ENCODE measurements around the gene SPNS2.

SPNS2 gene

DNA sequence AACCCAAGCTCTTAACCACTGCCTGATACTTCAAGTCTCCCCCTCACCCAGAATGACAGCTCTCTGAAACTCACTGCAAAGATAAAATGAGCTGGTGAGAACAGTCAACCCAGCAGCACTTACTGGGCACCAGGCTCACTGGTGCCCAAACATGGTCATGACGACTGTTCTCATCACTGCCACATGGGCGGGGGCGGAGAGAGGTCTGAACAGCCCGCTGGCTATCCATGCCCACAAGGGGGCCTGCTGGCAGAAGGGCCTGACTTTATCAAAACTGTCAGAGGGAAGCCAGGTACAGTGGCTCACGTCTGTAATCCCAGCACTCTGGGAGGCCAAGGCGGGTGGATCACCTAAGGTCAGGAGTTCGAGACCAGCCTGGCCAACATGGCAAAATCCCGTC is 52.5 kb downstream of the SPNS2 start:
- H3K4me3 ChIP-seq (ENCODE audit: low read depth, low read length), result no peak overlapping the region
- no peaks in the 10 kb centered on the region for H3K27me3 ChIP-seq (ENCODE audit: insufficient read depth, low read depth, severe bottlenecking)
- H3K9me3 ChIP-seq (ENCODE audit: severe bottlenecking), result no peaks in the 10 kb centered on the region
- TF ChIP-seq, protein P1, sequence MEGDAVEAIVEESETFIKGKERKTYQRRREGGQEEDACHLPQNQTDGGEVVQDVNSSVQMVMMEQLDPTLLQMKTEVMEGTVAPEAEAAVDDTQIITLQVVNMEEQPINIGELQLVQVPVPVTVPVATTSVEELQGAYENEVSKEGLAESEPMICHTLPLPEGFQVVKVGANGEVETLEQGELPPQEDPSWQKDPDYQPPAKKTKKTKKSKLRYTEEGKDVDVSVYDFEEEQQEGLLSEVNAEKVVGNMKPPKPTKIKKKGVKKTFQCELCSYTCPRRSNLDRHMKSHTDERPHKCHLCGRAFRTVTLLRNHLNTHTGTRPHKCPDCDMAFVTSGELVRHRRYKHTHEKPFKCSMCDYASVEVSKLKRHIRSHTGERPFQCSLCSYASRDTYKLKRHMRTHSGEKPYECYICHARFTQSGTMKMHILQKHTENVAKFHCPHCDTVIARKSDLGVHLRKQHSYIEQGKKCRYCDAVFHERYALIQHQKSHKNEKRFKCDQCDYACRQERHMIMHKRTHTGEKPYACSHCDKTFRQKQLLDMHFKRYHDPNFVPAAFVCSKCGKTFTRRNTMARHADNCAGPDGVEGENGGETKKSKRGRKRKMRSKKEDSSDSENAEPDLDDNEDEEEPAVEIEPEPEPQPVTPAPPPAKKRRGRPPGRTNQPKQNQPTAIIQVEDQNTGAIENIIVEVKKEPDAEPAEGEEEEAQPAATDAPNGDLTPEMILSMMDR (IDR thresholded peaks at IDR 0.05; ENCODE audit: low read depth, low read length), result 0 out of 2 replicates have a peak, but pooled peaks have one; percentile 24
- H3K27ac ChIP-seq, result no peak overlapping the region
- H3K36me3 ChIP-seq, result peaks cover 71% of the 10 kb centered on the region
- no peak for DNase-seq

DNA sequence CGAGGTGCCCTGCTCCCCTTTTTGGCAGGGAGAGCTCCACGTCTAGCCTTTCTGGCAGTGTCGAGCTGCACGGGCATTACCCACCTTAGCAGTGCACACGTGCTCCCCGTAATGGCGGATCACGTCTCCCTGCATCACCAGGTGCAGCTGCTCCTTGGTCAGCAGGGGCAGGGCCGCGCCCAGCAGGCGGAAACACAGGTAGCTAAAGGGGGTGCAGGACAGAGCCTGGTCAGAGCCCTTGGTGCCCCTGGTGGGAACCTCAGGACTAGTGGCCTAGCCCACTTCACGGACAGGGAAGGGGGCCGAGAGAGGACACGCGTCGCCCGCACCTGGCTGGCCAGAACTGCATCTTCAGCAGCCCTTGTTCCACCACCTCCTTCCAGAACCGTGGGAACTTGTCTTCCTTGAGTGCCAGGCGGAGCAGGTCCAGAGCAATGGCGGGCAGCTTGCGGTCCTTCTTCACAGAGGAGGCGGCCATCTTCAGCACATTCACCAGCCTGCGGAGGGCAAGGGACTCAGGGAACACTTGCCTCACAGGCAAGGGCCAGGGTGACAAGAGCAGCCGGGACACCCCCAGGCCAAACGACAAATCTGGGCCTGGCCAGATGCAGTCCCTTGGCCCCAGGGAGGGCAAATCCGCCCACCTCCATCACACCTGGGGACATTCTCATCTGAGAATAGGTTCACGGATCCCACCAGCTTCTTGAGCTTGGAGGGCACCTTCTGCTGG is 53.3 kb downstream of the SPNS2 start:
- H3K36me3 ChIP-seq, result peaks cover 62% of the 10 kb centered on the region
- TF ChIP-seq, protein P1 (IDR thresholded peaks at IDR 0.05; ENCODE audit: low read depth, low read length), result no peak
- no peak overlapping the region for H3K27ac ChIP-seq
- no peaks in the 10 kb centered on the region for H3K27me3 ChIP-seq (ENCODE audit: insufficient read depth, low read depth, severe bottlenecking)
- H3K9me3 ChIP-seq (ENCODE audit: severe bottlenecking), result no peaks in the 10 kb centered on the region
- DNase-seq, result no peak
- no peak overlapping the region for H3K4me3 ChIP-seq (ENCODE audit: low read depth, low read length)

DNA sequence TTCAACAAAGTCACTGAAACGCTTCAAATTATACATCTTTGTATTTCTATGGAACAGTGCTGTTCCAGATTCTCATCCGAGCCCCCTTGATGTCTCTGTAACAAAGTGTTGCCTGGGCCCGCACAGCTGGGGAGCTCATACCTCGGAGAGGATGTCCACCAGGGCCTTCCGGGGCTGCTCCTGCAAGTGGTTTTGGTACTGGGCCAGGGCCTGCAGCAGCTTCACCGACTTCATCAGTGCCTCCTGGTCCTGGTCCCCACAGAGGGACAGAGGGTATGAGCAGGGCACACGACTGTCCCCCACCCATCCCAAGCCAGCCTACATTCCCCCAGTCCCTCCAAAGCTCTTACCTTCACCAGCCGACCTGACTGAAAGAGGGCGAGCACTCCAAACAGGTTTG is 55.0 kb downstream of the SPNS2 start:
- DNase-seq, result no peak
- no peak overlapping the region for H3K4me3 ChIP-seq (ENCODE audit: low read depth, low read length)
- peaks cover 49% of the 10 kb centered on the region for H3K36me3 ChIP-seq
- TF ChIP-seq, protein P1 (IDR thresholded peaks at IDR 0.05; ENCODE audit: low read depth, low read length), result no peak
- H3K9me3 ChIP-seq (ENCODE audit: severe bottlenecking), result no peaks in the 10 kb centered on the region
- H3K27me3 ChIP-seq (ENCODE audit: insufficient read depth, low read depth, severe bottlenecking), result no peaks in the 10 kb centered on the region
- no peak overlapping the region for H3K27ac ChIP-seq

DNA sequence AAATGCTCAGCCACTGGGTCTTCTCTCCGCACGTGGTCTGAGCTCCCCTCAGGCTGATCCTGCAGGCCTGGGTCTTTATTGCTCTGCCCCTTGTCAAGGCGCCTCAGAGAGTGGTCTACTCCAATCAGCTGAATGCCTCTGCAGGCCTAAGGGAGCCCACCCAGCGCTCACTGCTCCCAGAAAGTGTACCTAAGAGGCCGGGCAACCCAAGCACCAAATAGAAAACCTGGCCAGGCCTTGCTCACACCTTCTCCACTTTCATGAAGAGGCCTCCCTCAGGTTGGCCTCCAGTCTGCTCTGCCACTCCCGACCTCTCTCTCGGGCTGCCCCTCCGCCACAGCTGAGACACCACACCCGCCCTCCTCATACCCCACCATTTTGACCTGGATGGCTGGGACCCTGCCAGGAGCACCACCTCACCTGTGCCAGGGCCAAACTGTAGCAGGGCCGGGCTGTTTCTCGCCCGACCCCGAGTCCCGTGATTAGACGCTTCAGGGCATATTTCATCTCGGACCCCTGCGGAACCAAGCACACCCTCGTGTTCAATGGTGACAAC is 55.8 kb downstream of the SPNS2 start:
- H3K4me3 ChIP-seq (ENCODE audit: low read depth, low read length), result peak overlapping the region; percentile 89
- no peaks in the 10 kb centered on the region for H3K9me3 ChIP-seq (ENCODE audit: severe bottlenecking)
- no peaks in the 10 kb centered on the region for H3K27me3 ChIP-seq (ENCODE audit: insufficient read depth, low read depth, severe bottlenecking)
- peaks cover 44% of the 10 kb centered on the region for H3K36me3 ChIP-seq
- TF ChIP-seq, protein P1 (IDR thresholded peaks at IDR 0.05; ENCODE audit: low read depth, low read length), result no peak
- no peak for DNase-seq
- peak overlapping the region; percentile 92 for H3K27ac ChIP-seq

DNA sequence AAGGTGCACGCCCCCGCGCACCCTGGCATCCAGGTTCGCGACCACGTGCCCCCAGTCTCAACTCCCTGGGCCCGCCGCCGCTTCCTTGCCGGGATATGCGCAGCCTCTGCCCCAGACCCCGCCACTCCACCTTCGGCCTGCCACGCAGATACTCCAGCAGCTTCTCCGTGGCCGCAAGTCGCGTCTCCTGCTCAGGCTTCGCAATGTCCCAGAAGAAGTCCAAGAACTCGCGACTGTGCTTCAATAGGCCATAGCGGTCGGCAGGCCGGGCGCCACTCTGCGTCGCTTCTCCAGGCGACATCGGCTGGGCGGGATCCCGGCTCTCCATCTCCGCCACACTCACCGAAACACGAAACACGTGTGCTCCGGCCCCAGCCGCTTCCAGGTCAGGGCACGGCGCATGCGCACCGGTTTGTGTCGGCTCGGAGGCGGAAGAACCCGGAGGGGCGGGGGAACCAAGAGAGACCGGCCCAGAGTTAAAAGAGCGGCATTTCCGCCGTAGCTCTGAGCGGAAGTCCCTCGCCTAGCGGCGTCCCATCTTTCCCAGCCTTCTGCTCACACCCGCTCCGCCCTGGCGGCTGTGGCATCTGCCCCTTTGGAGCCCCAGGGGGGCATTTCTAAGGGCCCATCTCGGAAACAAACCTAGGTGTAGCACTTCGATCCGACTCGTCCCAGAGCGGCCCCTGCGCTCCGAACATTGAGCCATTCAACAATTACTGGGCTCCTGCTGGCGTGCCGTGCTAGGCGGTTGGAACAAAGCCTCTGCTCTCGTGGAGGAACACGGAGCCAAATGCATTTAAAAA is 56.5 kb downstream of the SPNS2 start, which contains the start of gene MYBBP1A:
Gene MYBBP1A (minus strand): TSS at position 388 of the 803 bp plus-strand sequence. CDS start 60 bp downstream, at position 328.
- no peaks in the 10 kb centered on the region for H3K27me3 ChIP-seq (ENCODE audit: insufficient read depth, low read depth, severe bottlenecking)

More for the DNA sequence above, 56.5 kb downstream of the SPNS2 start, which contains the start of gene MYBBP1A:
- DNase-seq, result peak; percentile 97
- H3K9me3 ChIP-seq (ENCODE audit: severe bottlenecking), result no peaks in the 10 kb centered on the region
- peaks cover 39% of the 10 kb centered on the region for H3K36me3 ChIP-seq
- TF ChIP-seq, protein P1 (IDR thresholded peaks at IDR 0.05; ENCODE audit: low read depth, low read length), result peak; percentile 23; the same call in 1 of the 2 replicates
- H3K4me3 ChIP-seq (ENCODE audit: low read depth, low read length), result peak within 1 kb of the TSS; percentile 89
- peak within 1 kb of the TSS; percentile 92 for H3K27ac ChIP-seq
